Lower leg skin (tissue), 4 donors: ENCODE data around the gene COL18A1. TPM values are rescaled to one million over a fixed set of nuclear protein-coding genes. Genes with fewer than 3 reads are reported as not detected.

ENCODE experiments used
- DNase-seq, 2 donors: peaks; one replicate each; pipeline ENCODE4 v3.0.0-alpha.2; 2019; ENCODE audit warnings: low spot score in 2 of 2
- H3K4me3 ChIP-seq: fragments of 200-600 bp; sonication (generic); 2 replicates; pipeline ENCODE4 v1.5.1; 2017; ENCODE audit warnings: mild to moderate bottlenecking, low read depth; ENCODE audit not compliant: poor library complexity, severe bottlenecking
- POLR2A ChIP-seq, 2 donors: fragments of 450-650 bp; IDR thresholded peaks; one replicate each; pipeline ENCODE4 v1.6.1; 2016 to 2017; ENCODE audit warnings: antibody characterized with exemption in 2 of 2, mild to moderate bottlenecking in 1 of 2, moderate library complexity in 1 of 2
- WGBS, 2 donors: methylation state at CpG; one replicate each; pipeline ENCODE4 v1.1.5; 2018; 5-methylcytosine and 5-hydroxymethylcytosine counted together
- intact Hi-C: fragments of 100-400 bp; cut with DNase I; formaldehyde crosslinking; loops from one replicate; pipeline ENCODE4 v1.15.0; 2023; ENCODE audit warnings: low total_unique reads
- total RNA-seq, 4 donors: library from RNA; depleted of rRNA; stranded (reverse); fragments of >200 nt; gene quantifications; one replicate each; pipeline ENCODE4 v1.1.0, GENCODE V29; 2016
- TF ChIP-seq, protein P1 (sequence below), 3 donors: fragments of 450-650 bp; IDR thresholded peaks; one replicate each; pipeline ENCODE4 v1.5.1; 2016; ENCODE audit warnings: antibody characterized with exemption in 3 of 3, mild to moderate bottlenecking in 3 of 3, moderate library complexity in 2 of 3

The COL18A1 gene
- total RNA-seq, 4 donors from 2014 or later, result 63.3 to 126 (median 85.9) TPM

DNA sequence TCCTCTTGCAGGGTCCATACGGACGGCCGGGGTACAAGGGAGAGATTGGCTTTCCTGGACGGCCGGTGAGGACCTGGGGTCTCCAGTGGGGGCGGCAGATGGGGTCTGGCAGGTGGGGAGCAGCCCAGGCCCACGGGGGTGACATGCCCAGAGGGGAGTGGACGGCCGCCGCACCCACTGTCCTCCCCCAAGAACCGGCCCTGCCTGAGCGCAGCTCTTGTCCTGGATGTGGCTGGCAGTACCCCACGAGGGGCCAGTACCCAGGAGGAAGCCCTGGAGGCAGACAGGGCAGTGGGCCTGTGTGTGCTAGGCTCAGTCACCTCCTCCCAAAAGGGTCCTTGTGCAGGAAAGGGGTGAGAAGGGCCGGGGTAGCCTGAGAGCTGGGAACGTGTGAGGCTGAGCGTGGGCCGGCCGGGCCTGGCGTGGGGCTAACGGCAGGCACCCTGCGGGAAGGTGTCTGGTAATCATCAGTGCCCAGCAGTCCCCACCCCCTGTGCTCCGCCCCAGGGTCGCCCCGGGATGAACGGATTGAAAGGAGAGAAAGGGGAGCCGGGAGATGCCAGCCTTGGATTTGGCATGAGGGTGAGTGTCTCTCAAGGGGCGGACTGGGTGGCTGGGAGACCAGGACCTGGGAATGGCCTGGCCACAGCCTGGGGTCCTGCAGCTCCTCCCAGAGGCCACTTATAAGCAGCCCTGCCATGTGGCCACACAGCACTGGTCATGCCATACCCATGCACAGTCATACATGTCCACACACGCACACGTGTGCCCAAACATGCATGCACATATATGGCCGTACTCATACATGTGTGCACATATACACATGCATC lies 90.1 kb downstream of the COL18A1 start:
- no peak for DNase-seq
- intact Hi-C loops, result no loop called here
- no peak for TF ChIP-seq POLR2A (IDR thresholded peaks at IDR 0.05)
- TF ChIP-seq, protein P1, sequence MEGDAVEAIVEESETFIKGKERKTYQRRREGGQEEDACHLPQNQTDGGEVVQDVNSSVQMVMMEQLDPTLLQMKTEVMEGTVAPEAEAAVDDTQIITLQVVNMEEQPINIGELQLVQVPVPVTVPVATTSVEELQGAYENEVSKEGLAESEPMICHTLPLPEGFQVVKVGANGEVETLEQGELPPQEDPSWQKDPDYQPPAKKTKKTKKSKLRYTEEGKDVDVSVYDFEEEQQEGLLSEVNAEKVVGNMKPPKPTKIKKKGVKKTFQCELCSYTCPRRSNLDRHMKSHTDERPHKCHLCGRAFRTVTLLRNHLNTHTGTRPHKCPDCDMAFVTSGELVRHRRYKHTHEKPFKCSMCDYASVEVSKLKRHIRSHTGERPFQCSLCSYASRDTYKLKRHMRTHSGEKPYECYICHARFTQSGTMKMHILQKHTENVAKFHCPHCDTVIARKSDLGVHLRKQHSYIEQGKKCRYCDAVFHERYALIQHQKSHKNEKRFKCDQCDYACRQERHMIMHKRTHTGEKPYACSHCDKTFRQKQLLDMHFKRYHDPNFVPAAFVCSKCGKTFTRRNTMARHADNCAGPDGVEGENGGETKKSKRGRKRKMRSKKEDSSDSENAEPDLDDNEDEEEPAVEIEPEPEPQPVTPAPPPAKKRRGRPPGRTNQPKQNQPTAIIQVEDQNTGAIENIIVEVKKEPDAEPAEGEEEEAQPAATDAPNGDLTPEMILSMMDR (IDR thresholded peaks at IDR 0.05), result no peak
- 83 to 88% methylated on average over 25 to 30 of the region's 30 CpGs for WGBS, 2 donors
- H3K4me3 ChIP-seq, result no peak overlapping the region

DNA sequence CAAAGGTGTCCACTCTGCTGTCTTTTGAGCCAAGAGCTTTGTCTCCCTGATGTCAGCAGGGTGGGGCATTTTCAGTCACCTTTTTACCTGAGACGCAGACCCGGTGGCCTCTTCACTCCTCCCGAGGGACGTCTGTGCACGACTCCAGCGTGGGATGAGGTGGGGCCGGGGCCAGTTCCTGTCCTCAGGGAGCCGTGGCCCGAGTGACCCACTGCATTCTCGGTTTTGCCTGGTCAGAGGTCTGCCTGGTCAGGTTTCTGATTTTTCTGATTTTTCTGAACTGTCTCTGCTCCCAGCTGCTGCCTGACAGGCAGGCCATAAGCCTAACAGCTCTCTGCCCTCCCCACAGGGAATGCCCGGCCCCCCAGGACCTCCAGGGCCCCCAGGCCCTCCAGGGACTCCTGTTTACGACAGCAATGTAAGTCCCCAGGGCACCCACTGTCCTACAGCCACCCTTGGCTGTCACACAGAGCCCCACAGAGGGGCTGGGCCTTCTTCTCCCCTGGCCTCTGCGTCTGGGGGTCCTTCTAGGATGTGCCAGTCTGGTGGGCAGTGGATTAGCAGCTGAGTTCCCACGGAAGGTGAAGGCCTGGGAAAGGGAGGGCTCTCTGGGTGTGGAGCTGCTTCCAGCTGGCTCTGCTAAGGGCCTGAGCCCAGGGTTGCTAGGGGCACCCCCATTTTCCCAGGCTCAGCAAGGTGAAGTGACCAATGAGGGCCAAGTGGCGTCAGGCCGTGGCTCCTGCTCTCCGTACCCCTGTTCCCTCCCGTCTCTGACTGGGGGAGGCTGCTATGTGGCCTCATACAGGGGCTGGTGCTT lies 91.4 kb downstream of the COL18A1 start:
- intact Hi-C loops, result no loop called here
- 89 to 90% methylated on average over 16 to 18 of the region's 18 CpGs for WGBS, 2 donors
- peak in 1 of 2 donors; percentile 82 for DNase-seq
- TF ChIP-seq, protein P1 (IDR thresholded peaks at IDR 0.05), result no peak
- TF ChIP-seq POLR2A (IDR thresholded peaks at IDR 0.05), result no peak
- no peak overlapping the region for H3K4me3 ChIP-seq

DNA sequence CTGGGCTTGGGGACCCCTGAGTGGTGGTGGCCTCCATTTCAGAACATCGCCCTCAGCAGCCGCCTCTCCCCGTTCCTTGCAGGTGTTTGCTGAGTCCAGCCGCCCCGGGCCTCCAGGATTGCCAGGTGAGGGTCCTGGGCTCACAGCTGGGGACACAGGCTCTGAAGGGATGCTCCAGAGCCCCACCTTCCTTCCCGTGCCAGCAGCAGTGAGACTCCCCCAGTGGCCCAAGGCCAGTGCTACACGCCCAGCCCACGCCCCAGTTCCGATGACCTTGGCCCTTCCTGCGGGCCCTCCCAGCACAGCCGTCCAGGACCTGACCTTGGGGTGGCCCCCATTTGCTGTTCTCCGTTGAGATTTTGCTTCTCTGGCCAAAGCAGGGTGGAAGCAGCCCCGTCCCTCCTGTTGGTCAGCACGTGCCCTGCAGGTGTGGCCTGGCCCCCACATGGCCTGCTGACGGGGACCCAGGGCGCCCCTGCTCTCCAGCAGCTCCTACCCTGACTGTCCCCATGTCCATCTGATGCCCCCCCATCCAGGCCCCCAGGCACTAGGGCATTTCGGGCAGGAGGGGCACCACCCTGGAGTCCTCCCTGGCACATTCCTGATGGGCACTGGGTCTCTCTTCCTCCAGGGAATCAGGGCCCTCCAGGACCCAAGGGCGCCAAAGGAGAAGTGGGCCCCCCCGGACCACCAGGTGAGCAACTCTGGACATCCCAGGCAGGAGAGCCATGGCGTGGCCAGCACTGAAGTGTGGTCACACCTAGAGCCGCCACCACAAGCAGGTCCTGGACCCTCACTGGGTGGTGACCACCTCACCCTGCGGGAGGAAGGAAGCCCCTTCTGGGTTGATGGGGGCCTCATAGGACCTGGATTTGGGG lies 92.2 kb downstream of the COL18A1 start:
- WGBS, 2 donors, result 90 to 91% methylated on average over 19 to 21 of the region's 22 CpGs
- TF ChIP-seq, protein P1 (IDR thresholded peaks at IDR 0.05), result no peak
- TF ChIP-seq POLR2A (IDR thresholded peaks at IDR 0.05), result no peak
- DNase-seq, result peak in 1 of 2 donors; percentile 76
- H3K4me3 ChIP-seq, result no peak overlapping the region
- intact Hi-C loops, result no loop called here

DNA sequence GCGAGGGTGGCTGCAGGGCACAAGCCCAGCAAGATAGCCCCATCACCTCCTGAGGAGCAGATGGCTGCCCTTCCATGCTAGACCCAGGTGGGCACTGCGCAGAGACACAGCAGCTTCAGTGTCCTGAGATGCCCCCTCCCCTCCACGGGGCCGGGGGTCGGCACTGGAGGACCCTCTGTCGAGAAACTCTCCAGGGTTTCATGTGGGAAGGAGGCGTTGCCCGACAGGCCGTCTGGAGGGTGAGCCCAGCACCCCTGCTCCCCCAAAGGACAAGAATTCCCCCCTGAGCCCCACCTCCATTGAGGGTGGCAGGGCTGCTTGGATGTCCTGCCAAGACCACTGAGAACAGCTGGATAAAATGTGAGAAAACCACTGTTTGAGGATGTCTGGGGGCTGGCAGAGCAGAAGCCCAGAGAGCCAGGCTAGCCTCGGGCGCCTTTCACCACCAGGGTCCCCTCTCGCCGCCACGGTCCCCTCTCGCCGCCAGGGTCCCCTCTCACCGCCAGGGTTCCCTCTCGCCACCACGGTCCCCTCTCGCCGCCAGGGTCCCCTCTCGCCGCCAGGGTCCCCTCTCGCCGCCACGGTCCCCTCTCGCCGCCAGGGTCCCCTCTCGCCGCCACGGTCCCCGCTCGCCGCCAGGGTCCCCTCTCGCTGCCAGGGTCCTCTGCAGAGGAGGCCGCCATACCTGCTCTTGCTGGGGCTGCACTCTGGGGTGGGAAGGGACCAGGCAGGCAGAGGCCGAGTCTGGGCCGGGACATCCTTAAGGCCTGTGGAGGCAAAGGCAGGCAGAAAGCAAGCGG lies 93.1 kb downstream of the COL18A1 start:
- 96 to 97% methylated on average over 35 to 36 of the region's 39 CpGs for WGBS, 2 donors
- TF ChIP-seq, protein P1 (IDR thresholded peaks at IDR 0.05), result no peak
- TF ChIP-seq POLR2A (IDR thresholded peaks at IDR 0.05), result no peak
- intact Hi-C loops, result no loop called here
- peak in 1 of 2 donors; percentile 78 for DNase-seq
- no peak overlapping the region for H3K4me3 ChIP-seq

DNA sequence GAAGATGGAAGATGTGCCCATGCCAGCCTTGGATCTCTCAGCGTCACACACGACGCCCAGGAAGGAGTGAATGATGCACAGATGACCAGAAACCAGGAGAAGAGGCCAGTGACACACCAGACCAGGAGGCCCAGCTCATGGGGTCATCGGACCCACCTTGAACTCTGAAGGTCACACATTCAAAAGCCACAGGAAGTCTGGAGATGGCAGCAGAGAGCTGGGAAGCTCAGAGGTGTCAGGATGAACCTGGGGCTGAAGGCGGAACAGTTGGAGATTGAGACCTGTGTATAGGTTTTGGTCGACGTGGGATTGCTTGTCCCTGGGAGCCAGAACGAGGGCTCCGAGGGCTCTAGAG lies 93.7 kb downstream of the COL18A1 start:
- 89% methylated on average over 9 of the region's 9 CpGs for WGBS, 2 donors
- intact Hi-C loops, result no loop called here
- DNase-seq, result peak in 1 of 2 donors; percentile 77
- TF ChIP-seq, protein P1 (IDR thresholded peaks at IDR 0.05), result no peak
- TF ChIP-seq POLR2A (IDR thresholded peaks at IDR 0.05), result no peak
- H3K4me3 ChIP-seq, result no peak overlapping the region
